ENCODE data around the gene TAS2R4.
"Not testable (repeated sequence)": the region's sequence is repeated elsewhere in the genome, so short reads cannot be mapped to it uniquely, and the experiment has no call there.

The TAS2R4 gene, protein sequence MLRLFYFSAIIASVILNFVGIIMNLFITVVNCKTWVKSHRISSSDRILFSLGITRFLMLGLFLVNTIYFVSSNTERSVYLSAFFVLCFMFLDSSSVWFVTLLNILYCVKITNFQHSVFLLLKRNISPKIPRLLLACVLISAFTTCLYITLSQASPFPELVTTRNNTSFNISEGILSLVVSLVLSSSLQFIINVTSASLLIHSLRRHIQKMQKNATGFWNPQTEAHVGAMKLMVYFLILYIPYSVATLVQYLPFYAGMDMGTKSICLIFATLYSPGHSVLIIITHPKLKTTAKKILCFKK

DNA sequence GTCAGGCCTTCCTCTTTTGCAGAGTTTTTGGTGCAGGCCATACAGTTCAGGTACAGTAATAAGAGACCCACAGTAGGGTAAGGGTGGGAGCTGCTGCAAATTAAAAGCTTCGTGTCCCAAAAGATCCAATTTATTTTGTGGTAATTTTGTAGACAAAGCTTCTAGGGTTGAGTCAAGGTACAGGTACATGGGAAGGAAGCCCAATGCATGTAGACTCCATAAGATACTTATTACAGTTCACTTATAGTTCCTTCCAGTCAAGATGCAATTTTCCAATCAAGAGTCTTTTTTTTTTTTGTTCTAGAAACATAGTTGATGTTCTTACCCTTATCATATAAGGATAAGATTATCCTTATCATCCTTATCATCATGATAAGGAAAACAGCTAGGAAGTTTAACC lies at the start of gene TAS2R4:
Gene TAS2R4 (plus strand): TSS at position 301 of the 400 bp plus-strand sequence. CDS start 1,815 bp downstream, outside the sequence.
- DNase-seq: no peak

GRCh38 chr7:141729020-141729419 lies 47.5 kb upstream of the TAS2R4 start:
- DNase-seq: no peak

- DNase-seq: no peak
Observed at GRCh38 chr7:141731476-141732149, 44.9 kb upstream of the TAS2R4 start.

DNA sequence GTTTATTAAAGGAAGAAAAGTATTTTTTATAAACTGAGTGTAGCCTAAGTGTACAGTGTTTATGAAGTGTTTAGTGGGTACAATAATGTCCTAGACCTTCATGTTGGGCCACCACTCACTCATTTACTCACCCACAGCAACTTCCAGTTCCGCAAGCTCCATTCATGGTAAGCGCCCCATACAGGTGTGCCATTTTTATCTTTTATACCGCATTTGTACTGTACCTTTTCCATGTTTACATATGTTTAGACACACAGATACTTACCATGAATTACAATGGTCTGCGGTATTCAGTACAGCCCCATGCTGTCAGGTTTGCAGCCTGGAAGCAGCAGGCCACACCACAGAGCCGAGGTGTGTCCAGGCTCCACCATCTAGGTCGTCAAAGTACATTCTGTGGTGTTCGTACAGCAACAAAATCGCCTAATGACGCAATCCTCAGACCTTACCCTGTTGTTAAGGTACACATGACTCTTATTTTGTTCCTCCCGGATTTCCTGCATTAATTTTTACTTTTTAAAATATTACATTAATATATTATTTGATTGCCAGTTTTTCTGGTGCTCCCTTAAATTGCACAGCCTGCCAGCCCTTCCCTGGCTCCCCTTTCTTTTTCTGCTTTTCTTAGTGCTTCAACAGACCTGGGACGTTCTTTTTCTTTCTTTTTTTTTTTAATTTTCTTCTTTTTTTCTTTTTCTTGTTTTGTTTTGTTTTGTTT lies 39.2 kb upstream of the TAS2R4 start:
- peak; percentile 16 for DNase-seq

- DNase-seq: peak; percentile 96
Observed at GRCh38 chr7:141737836-141738591, 38.5 kb upstream of the TAS2R4 start, which contains the start of gene SSBP1. TSS of gene SSBP1 (plus strand) at chr7:141738358. CDS start at chr7:141739167, 809 bp downstream.

DNA sequence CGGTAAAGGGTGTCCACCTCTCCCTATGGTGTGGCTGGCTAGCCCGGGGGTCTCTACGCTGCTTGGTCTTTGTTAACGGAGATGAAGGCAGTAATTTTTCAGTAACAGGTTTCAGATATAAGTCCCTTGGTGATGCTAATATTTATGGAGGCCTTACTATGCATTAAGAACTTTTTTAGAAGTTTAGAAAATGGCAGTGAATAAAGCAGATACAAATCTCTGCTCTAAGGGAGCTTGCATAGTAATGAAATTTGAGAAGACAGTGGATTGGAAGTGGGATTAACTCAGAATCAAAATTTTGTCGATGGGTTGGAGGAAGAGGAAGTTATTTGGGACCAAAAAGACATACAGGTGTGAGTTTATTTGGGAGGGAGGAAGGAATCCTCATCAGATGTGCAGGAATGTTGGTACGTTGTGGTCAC lies 37.9 kb upstream of the TAS2R4 start:
- no peak for DNase-seq

DNA sequence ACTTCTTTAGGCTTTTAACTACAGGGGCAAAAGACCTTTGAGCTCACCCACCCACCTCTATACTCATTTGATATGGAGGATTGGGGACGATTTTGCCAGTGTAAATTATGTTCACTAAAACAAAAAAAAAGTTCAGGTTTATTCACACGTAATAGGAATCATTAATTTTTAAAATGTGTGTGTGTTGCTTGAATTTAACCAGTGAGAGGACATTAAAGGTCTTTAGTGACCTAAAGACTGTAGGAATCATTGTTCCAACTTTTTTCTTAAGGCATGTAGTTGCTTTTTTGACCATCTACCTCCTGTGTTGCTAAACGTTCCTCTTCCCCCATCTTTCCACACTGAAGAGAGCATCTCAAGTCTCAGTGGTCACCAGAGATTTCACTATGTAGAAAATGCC lies 37.2 kb upstream of the TAS2R4 start:
- no peak for DNase-seq

- DNase-seq: no peak
Observed at GRCh38 chr7:141742229-141742628, 34.2 kb upstream of the TAS2R4 start.

DNA sequence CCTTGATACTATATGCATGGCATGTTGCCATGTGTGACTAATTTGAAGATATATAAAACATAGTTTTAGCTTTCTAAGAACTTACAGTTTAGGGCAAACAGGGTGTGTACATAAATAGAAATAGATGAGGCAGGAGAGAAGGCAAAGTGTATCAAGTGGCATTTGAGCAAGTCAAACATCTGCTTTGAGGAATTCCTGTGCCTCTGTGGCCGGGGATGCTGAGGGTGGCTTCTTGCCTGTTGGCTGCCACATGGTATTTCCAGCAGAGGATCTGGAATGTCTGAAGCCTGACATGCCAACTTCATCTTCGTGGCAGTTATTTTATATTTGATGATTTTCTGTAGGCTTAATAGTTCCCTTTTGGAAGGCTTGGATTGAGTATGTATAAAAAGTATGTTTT lies 32.3 kb upstream of the TAS2R4 start:
- no peak for DNase-seq

DNA sequence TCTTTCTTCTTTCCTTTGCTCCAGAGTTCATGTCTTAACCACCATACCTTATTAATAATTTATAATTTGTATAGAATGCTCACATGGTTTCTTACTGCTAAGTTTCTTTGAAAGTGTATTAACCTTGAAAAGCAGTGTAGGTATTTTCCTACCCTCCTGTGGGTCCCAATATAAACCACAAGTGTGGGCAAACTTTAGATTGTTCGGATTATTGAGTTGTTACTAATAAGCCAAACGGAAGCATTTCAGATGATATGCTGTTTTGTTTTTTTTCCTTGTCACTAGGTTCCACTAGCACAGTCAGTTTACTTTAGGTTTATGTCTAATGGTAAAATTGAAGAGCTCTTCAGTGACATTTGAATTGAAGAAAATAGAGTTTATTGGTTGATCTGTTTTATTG lies 28.1 kb upstream of the TAS2R4 start:
- DNase-seq: no peak

GRCh38 chr7:141751904-141752303 lies 24.6 kb upstream of the TAS2R4 start:
- peak; percentile 8 for DNase-seq

- DNase-seq: no peak
Observed at GRCh38 chr7:141752634-141753033, 23.8 kb upstream of the TAS2R4 start.

- peak; percentile 35 for DNase-seq
Observed at GRCh38 chr7:141754939-141755338, 21.5 kb upstream of the TAS2R4 start.

DNA sequence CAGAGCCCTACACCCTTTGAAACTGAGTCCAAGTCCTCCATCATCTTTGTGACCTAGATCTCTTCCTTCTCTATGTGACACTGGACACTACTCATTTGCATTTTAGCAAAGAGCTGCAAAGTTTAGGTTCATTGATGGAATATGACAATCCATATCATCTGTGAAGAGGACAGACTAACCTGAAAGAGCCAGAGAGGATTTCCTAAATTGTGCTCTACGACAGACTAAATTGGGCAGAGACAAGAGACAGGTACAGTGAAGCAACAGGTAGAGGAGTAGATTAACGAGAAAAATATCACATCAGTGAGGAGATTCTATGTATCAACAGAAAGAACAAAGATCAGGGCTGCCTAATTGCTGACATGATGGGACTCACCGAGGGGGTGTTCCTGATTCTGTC lies 12.7 kb upstream of the TAS2R4 start, which contains the start of gene TAS2R3:
Gene TAS2R3 (plus strand): TSS at position 301 of the 400 bp plus-strand sequence. CDS start 62 bp downstream, at position 363.
- no peak for DNase-seq

DNA sequence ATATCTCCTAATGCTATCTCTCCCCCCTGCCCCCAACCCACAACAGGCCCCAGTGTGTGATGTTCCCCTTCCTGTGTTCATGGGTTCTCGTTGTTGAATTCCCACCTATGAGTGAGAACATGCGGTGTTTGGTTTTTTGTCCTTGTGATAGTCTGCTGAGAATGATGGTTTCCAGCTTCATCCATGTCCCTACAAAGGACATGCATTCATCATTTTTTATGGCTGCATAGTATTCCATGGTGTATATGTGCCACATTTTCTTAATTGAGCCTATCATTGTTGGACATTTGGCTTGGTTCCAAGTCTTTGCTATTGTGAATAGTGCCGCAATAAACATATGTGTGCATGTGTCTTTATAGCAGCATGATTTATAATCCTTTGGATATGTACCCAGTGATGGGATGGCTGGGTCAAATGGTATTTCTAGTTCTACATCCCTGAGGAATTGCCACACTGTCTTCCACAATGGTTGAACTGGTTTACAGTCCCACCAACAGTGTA lies 6.3 kb upstream of the TAS2R4 start:
- DNase-seq: not testable (repeated sequence)

DNA sequence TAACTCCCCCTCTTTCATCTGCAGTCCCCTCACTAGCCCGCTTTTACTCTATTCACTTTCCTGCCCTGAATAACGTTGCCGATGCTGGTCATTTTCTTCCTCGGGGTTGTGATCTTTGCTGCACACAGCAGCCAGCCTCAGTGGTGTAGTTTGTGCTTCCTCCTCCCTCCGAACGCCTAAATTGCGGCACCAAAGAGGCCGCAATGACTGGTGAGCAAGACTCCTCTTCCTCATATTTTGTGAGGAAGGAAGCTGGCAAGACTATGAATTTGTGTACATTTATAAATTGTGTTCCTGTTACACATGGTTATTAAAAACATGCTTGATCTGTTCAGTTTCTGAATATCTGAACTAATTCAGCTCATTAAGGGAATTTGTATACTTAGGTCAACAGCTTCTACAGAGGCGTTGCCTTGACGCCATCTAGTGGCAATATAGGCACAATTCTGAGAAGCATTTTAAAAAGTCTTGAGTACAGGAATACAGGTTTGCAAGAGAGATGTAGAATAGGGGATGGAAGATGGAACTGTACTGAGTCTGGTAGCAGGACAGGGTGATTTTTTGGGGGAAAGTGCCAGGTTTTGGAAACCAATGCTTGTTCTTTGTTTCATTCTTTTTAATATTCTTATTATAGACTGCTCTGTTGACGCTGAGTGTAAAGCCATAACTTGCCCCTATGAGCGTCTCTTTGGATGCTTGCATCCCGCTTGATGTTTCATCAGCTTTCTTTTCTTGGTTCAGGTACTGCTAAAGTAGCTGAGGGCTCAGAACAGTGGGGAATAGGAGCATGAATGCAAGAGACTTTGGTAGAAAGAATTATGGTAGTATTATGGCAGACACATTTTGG lies 9.5 kb downstream of the TAS2R4 start:
- DNase-seq: peak; percentile 41

GRCh38 chr7:141788296-141788695 lies 11.8 kb downstream of the TAS2R4 start:
- DNase-seq: no peak

DNA sequence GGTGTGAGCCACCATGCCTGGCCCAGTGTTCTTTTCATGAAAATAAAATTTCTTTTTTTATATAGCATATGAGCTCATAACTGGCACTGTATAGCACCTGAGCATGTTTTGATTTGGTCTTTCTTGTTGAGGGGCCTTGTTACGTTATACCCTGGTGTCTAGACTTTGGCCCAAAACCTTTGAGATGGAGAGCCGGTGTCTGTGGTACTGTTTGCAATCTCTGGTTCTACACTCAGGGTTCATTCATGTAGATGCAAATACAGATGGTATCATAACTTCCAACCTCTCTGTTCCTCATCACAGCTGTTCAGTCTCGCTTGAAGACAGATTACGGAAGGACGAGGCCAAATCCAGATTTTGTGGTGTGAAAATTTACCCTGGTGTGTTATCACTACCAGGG lies 13.4 kb downstream of the TAS2R4 start, which contains the start of gene TAS2R5:
Gene TAS2R5 (plus strand): TSS at position 301 of the 400 bp plus-strand sequence. CDS start 145 bp downstream, outside the sequence.
- no peak for DNase-seq

DNA sequence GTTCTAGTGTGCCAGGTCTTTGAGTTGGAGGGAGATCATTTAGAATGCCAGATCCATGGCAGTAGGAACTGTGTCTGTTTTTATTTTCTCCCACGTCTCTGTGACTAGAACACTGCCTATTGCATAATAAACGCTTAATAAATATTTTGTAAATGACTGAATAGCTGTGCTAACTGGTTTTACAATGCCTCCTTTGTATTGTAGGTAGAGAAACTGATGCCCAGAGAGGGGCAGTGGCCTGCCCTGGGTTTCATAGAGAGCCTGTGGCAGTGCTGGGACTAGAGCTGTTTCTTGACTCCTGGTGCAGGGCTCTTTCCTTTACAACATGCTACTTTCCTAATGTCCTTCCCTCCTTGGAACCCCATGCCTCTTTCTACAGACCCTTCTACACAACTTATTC lies 16.1 kb downstream of the TAS2R4 start:
- DNase-seq: no peak

DNA sequence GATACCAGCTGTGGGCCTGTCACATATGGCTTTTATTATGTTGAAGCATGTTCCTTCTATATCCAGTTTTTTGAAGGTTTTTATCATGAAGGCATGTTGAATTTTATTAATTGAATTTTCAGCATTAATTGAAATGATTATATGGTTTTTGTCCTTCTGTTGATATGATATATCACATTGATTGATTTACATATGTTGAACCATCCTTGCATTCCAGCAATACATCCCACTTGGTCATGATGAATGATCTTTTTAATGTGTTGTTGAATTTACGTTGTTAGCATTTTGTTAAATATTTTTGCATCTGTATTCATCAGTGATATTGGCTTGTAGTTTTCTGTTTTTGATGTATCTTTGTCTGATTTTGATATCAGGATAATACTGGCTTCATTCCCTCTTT lies 43.6 kb downstream of the TAS2R4 start:
- DNase-seq: no peak

DNA sequence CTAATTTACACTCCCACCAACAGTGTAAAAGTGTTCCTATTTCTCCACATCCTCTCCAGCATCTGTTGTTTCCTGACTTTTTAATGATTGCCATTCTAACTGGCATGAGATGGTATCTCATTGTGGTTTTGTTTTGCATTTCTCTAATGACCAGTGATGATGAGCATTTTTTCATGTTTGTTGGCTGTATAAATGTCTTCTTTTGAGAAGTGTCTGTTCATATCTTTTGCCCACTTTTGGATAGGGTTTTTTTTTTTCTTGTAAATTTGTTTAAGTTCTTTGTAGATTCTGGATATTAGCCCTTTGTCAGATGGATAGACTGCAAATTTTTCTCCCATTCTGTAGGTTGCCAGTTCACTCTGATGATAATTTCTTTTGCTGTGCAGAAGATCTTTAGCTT lies 46.0 kb downstream of the TAS2R4 start:
- not testable (repeated sequence) for DNase-seq

Measured in COR-L47 (cell line).